ENCODE measurements around the gene KCNQ4. TPM values are rescaled to one million over a fixed set of nuclear protein-coding genes. Genes with fewer than 3 reads are reported as not detected.

KCNQ4 gene
- total RNA-seq, 1 experiment from 2014 or later = 0.11 TPM

DNA sequence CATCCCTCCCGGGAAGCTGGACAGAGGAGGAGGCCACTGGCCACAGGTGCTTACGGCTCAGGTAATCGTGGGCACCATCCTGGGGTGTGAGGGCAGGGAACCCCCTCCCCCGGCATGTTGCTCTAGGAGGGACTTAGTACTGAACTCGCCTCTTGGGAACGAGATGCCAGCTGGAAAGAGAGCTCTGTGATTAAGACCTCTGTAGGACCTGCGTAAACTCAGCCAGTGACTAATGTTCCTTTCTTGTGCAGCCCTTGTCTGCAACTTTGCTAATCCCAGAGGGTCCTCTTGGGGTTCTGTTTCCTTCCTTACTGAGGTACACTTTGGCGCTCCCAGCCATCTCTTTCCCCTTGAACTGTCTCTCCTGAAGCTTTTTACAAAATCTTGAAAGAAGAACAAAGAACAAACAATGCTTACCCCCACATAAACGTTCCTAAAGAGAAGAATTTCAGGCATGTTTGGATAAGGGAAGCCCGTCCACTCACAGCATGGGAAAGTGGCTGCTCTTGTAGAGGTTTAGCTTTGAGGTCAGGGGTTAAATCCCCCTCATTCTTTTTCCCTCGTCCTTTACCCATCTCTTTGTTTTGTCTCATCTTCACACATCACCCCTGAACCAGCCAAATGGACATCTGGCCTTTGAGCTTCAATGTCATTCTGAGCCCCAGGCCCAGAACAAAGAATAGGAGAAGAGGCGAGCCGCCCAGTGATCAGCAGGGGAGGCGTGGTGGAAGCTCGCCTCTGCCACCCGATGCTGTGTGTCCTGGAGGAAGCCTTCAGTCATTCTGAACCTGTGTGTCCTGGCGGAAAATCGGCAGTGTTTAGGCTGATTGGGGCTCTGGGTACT is 41.2 kb downstream of the KCNQ4 start:
- no peak for DNase-seq (ENCODE audit: low read depth, low spot score)
- in situ Hi-C loops (cut with HindIII; ENCODE audit: low pct_unique_long_range_greater_than_20kb, low sequenced_read_pairs) = no loop called here

DNA sequence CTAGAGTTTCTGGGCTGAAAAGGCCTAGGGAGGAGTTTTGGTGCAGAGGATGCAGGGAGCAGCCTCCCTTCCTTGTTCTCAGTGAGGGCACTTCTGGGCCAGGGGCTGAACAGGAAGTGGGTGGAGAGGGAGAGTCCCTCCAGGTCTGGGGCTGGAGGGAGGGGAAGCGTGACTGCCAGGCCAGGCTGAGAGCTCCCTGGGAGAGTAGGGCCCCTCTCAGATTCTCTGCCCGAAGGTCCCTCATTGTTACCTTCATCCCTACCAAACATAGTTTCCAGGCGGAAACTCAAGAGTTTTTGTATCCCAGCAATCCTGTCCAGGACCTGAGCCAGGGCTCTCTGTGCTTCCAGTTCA is 41.8 kb downstream of the KCNQ4 start:
- DNase-seq (ENCODE audit: low read depth, low spot score) = no peak
- in situ Hi-C loops (cut with HindIII; ENCODE audit: low pct_unique_long_range_greater_than_20kb, low sequenced_read_pairs) = no loop called here

GRCh38 chr1:40825996-40826395 is 42.4 kb downstream of the KCNQ4 start:
- in situ Hi-C loops (cut with HindIII; ENCODE audit: low pct_unique_long_range_greater_than_20kb, low sequenced_read_pairs) = no loop called here
- no peak for DNase-seq (ENCODE audit: low read depth, low spot score)

GRCh38 chr1:40829631-40830245 is 46.2 kb downstream of the KCNQ4 start:
- DNase-seq (ENCODE audit: low read depth, low spot score) = no peak
- in situ Hi-C loops (cut with HindIII; ENCODE audit: low pct_unique_long_range_greater_than_20kb, low sequenced_read_pairs) = no loop called here

- in situ Hi-C loops (cut with HindIII; ENCODE audit: low pct_unique_long_range_greater_than_20kb, low sequenced_read_pairs) = no loop called here
- no peak for DNase-seq (ENCODE audit: low read depth, low spot score)
These were observed 46.9 kb downstream of the KCNQ4 start for GRCh38 chr1:40830419-40830943.

- DNase-seq (ENCODE audit: low read depth, low spot score) = no peak
- in situ Hi-C loops (cut with HindIII; ENCODE audit: low pct_unique_long_range_greater_than_20kb, low sequenced_read_pairs) = no loop called here
These were observed 47.6 kb downstream of the KCNQ4 start for GRCh38 chr1:40831001-40831732.

- in situ Hi-C loops (cut with HindIII; ENCODE audit: low pct_unique_long_range_greater_than_20kb, low sequenced_read_pairs) = no loop called here
These were observed 50.4 kb downstream of the KCNQ4 start for GRCh38 chr1:40833979-40834378.

GRCh38 chr1:40834968-40835545 is 51.5 kb downstream of the KCNQ4 start:
- in situ Hi-C loops (cut with HindIII; ENCODE audit: low pct_unique_long_range_greater_than_20kb, low sequenced_read_pairs) = no loop called here
- DNase-seq (ENCODE audit: low read depth, low spot score) = peak; percentile 22

More at GRCh38 chr1:40833979-40834378, 50.4 kb downstream of the KCNQ4 start:
- no peak for DNase-seq (ENCODE audit: low read depth, low spot score)

GRCh38 chr1:40836283-40836682 is 52.7 kb downstream of the KCNQ4 start:
- DNase-seq (ENCODE audit: low read depth, low spot score) = no peak
- in situ Hi-C loops (cut with HindIII; ENCODE audit: low pct_unique_long_range_greater_than_20kb, low sequenced_read_pairs) = no loop called here

- DNase-seq (ENCODE audit: low read depth, low spot score) = no peak
- in situ Hi-C loops (cut with HindIII; ENCODE audit: low pct_unique_long_range_greater_than_20kb, low sequenced_read_pairs) = no loop called here
These were observed 54.0 kb downstream of the KCNQ4 start for GRCh38 chr1:40837601-40838000.

DNA sequence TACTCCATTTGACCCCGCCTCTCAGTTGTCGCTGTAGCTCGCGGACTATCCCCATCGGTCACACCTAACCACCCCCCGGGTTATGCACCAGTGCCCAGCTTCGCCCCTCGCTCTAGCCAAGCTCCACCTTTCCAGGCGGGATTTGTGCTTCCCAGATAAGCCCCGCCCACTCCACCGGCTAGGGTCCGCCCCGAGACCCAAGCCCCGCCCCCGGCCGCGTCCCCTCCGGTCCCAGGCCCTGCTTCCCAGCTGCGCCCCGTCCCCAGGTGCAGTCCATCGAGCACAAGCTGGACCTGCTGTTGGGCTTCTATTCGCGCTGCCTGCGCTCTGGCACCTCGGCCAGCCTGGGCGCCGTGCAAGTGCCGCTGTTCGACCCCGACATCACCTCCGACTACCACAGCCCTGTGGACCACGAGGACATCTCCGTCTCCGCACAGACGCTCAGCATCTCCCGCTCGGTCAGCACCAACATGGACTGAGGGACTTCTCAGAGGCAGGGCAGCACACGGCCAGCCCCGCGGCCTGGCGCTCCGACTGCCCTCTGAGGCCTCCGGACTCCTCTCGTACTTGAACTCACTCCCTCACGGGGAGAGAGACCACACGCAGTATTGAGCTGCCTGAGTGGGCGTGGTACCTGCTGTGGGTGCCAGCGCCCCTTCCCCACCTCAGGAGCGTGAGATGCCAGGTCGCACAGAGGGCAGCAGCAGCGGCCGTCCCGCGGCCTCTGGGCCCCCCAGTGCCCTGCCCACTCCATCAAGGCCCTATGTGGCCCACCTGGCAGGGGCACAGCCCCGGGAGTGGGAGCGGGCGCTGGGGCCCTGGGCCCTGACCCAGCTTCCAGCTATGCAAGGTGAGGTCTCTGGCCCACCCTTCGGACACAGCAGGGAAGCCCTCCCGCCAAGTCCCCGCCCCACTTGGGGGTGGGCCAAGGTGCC is 54.7 kb downstream of the KCNQ4 start:
- no peak for DNase-seq (ENCODE audit: low read depth, low spot score)
- in situ Hi-C loops (cut with HindIII; ENCODE audit: low pct_unique_long_range_greater_than_20kb, low sequenced_read_pairs) = no loop called here

GRCh38 chr1:40838980-40839942 is 55.7 kb downstream of the KCNQ4 start:
- in situ Hi-C loops (cut with HindIII; ENCODE audit: low pct_unique_long_range_greater_than_20kb, low sequenced_read_pairs) = no loop called here
- DNase-seq (ENCODE audit: low read depth, low spot score) = no peak

- in situ Hi-C loops (cut with HindIII; ENCODE audit: low pct_unique_long_range_greater_than_20kb, low sequenced_read_pairs) = no loop called here
- no peak for DNase-seq (ENCODE audit: low read depth, low spot score)
These were observed 56.4 kb downstream of the KCNQ4 start for GRCh38 chr1:40839943-40840335.

GRCh38 chr1:40840526-40841323 is 57.1 kb downstream of the KCNQ4 start:
- no peak for DNase-seq (ENCODE audit: low read depth, low spot score)
- in situ Hi-C loops (cut with HindIII; ENCODE audit: low pct_unique_long_range_greater_than_20kb, low sequenced_read_pairs) = no loop called here

GRCh38 chr1:40841602-40842001 is 58.0 kb downstream of the KCNQ4 start:
- no peak for DNase-seq (ENCODE audit: low read depth, low spot score)
- in situ Hi-C loops (cut with HindIII; ENCODE audit: low pct_unique_long_range_greater_than_20kb, low sequenced_read_pairs) = no loop called here
